Endothelial cell of umbilical vein (primary cell): ENCODE results near the gene CRELD2. TPM values are rescaled to one million over a fixed set of nuclear protein-coding genes. Genes with fewer than 3 reads are reported as not detected.

Source experiments
- BruUV-seq: library from RNA; stranded (reverse); fragments of 400-500 nt; replicated peaks from 2 replicates; lab custom pipeline; 2021; lab: Mats Ljungman, UMichigan
- CTCF ChIA-PET: fragments of 300-600, 350-600 bp; sonication (Branson Sonifier 250); formaldehyde crosslinking; loops from one replicate; lab custom pipeline; 2021; ENCODE audit warnings: antibody characterized with exemption, inconsistent platforms; lab: Charles Lee
- POLR2A ChIA-PET: fragments of 300-600, 350-600 bp; sonication (Branson Sonifier 250); formaldehyde crosslinking; loops from one replicate; lab custom pipeline; 2021; ENCODE audit warnings: antibody characterized with exemption, inconsistent platforms; lab: Charles Lee
- DNase-seq: peaks from one replicate; pipeline ENCODE4 v3.0.0-alpha.2; 2011; ENCODE audit warnings: low read depth, low spot score
- FAIRE-seq: peaks from 2 replicates; lab custom pipeline; 2011; peaks lifted over from hg19 to GRCh38; lab: Jason Lieb, UNC
- H2AFZ ChIP-seq: 2 replicates; pipeline ENCODE4 v1.6.0; 2012; ENCODE audit warnings: low read depth, low read length, control low read depth, inconsistent platforms
- H3K27ac ChIP-seq: 2 replicates; pipeline ENCODE4 v1.5.1; 2011; ENCODE audit warnings: low read depth, mild to moderate bottlenecking, control low read depth, low read length, moderate library complexity; ENCODE audit not compliant: insufficient read depth
- H3K27me3 ChIP-seq, 2 experiments: 2 replicates each; pipeline versions ENCODE4 v1.6.0 to v1.6.1; 2011; ENCODE audit warnings: low read length in 2 of 2, mixed read lengths in 1 of 2; ENCODE audit not compliant: control insufficient read depth in 2 of 2, insufficient read depth in 2 of 2
- H3K36me3 ChIP-seq, 2 experiments: 2 replicates in 1 of 2; 3 replicates in 1 of 2; pipeline ENCODE4 v1.5.1; 2011; ENCODE audit warnings: low read length in 2 of 2, mild to moderate bottlenecking in 1 of 2, moderate library complexity in 1 of 2; ENCODE audit not compliant: control insufficient read depth in 2 of 2, insufficient read depth in 2 of 2; ENCODE audit errors: extremely low read depth in 1 of 2
- H3K4me1 ChIP-seq: 3 replicates; pipeline ENCODE4 v1.5.1; 2011; ENCODE audit warnings: mild to moderate bottlenecking, low read length; ENCODE audit not compliant: control insufficient read depth, insufficient read depth; ENCODE audit errors: extremely low read depth
- H3K4me2 ChIP-seq: 2 replicates; pipeline ENCODE4 v1.6.1; 2011; ENCODE audit warnings: low read length, control low read depth, mixed read lengths; ENCODE audit not compliant: insufficient read depth
- H3K4me3 ChIP-seq, 3 experiments: fragments of 200-600 bp in 1 of 3; sonication (generic), shearing (Covaris generic) in 1 of 3; replicated peaks in 1 of 3; 2 replicates each; pipeline ENCODE4 v1.5.1; 2011 to 2016; ENCODE audit warnings: control low read depth in 3 of 3, low read length in 3 of 3, mild to moderate bottlenecking in 2 of 3, inconsistent platforms in 1 of 3, low read depth in 1 of 3, moderate library complexity in 1 of 3; ENCODE audit not compliant: insufficient read depth in 1 of 3
- H3K79me2 ChIP-seq: 2 replicates; pipeline ENCODE4 v1.6.0; 2012; ENCODE audit warnings: low read length, inconsistent platforms; ENCODE audit not compliant: control insufficient read depth, insufficient read depth
- H3K9ac ChIP-seq: replicated peaks from 2 replicates; pipeline ENCODE3; 2011; ENCODE audit warnings: low read length, control low read depth; ENCODE audit not compliant: insufficient read depth; ENCODE audit errors: extremely low read depth
- H3K9me1 ChIP-seq: replicated peaks from 3 replicates; pipeline ENCODE4 v1.6.0; 2011; ENCODE audit warnings: mild to moderate bottlenecking, low read length; ENCODE audit not compliant: control insufficient read depth, insufficient read depth; ENCODE audit errors: extremely low read depth
- H3K9me3 ChIP-seq: replicated peaks from 2 replicates; pipeline ENCODE4 v1.5.1; 2012; ENCODE audit warnings: low read length, inconsistent platforms; ENCODE audit not compliant: control insufficient read depth, insufficient read depth
- H4K20me1 ChIP-seq: replicated peaks from 2 replicates; pipeline ENCODE3; 2011; ENCODE audit warnings: mild to moderate bottlenecking, low read length; ENCODE audit not compliant: control insufficient read depth, insufficient read depth; ENCODE audit errors: extremely low read depth
- CTCF ChIP-seq, 2 donors: IDR thresholded peaks; 1 replicate in 1 of 2; 2 replicates in 1 of 2; pipeline ENCODE4 v1.5.1; 2011; ENCODE audit warnings: low read length in 2 of 2, mild to moderate bottlenecking in 2 of 2, moderate library complexity in 2 of 2, control low read depth in 1 of 2, inconsistent platforms in 1 of 2, low read depth in 1 of 2; ENCODE audit not compliant: insufficient read depth in 1 of 2; ENCODE audit errors: extremely low read depth in 1 of 2
- EZH2 ChIP-seq: IDR thresholded peaks from 2 replicates; pipeline ENCODE4 v1.6.1; 2012; ENCODE audit warnings: borderline replicate concordance, low read depth, mild to moderate bottlenecking, moderate library complexity, low read length, inconsistent platforms; ENCODE audit not compliant: severe bottlenecking
- FOS ChIP-seq: IDR thresholded peaks from 2 replicates; pipeline ENCODE4 v1.6.1; 2011; ENCODE audit warnings: mild to moderate bottlenecking, low read length, moderate library complexity, borderline replicate concordance; ENCODE audit not compliant: insufficient read depth
- GATA2 ChIP-seq: IDR thresholded peaks from 2 replicates; pipeline ENCODE4 v1.7.0; 2011; ENCODE audit warnings: low read depth, mild to moderate bottlenecking, moderate library complexity, mixed read lengths, low read length; ENCODE audit not compliant: insufficient read length, insufficient read depth
- JUN ChIP-seq: IDR thresholded peaks from 2 replicates; pipeline ENCODE4 v1.6.1; 2011; ENCODE audit warnings: borderline replicate concordance, low read depth; ENCODE audit not compliant: insufficient read length, insufficient read depth
- MAX ChIP-seq: IDR thresholded peaks from 2 replicates; pipeline ENCODE4 v1.6.1; 2011; ENCODE audit not compliant: insufficient read depth, insufficient read length
- MYC ChIP-seq: IDR thresholded peaks from one replicate; pipeline ENCODE4 v1.6.1; 2011; ENCODE audit warnings: mild to moderate bottlenecking, low read depth, low read length
- POLR2A ChIP-seq: IDR thresholded peaks from 2 replicates; pipeline ENCODE4 v1.6.1; 2012; ENCODE audit warnings: low read depth, mild to moderate bottlenecking, control low read depth, low read length
- POLR2AphosphoS5 ChIP-seq: IDR thresholded peaks from 2 replicates; pipeline ENCODE4 v1.6.1; 2012; ENCODE audit warnings: low read depth, mild to moderate bottlenecking, control low read depth, low read length, moderate library complexity; ENCODE audit not compliant: insufficient read depth
- dilution Hi-C: fragments of 300-500 bp; cut with MboI; formaldehyde crosslinking; loops from one replicate; pipeline ENCODE4 v1.15.0; 2019; ENCODE audit warnings: low sequenced_read_pairs; ENCODE audit not compliant: extremely low pct_ligation_motif_present
- intact Hi-C: fragments of 100-400 bp; cut with micrococcal nuclease; formaldehyde crosslinking; loops from one replicate; pipeline ENCODE4 v1.10.0; 2022
- polyA plus RNA-seq, 4 experiments: library from polyadenylated mRNA; depleted of rRNA in 3 of 4; stranded (reverse) in 3 of 4; unstranded in 1 of 4; fragments of >200 nt; gene quantifications; 2 replicates each; pipeline versions ENCODE4 v1.2.1 to v1.2.3, GENCODE V29; 2011 to 2012; ENCODE audit warnings: missing spikeins in 1 of 4
- total RNA-seq: library from RNA; stranded (reverse); gene quantifications from 2 replicates; pipeline ENCODE4 v1.2.3, GENCODE V29; 2021

CRELD2 gene
- total and polyA plus RNA-seq, 2 donors (not counting 3 experiments of a cell fraction or from before 2014, with no cell fraction given) = 71.0 to 86.3 TPM

- Histone ChIP-seq H3K9ac (peak overlapping the region; percentile 45), H3K9me3 (no peaks in the 10 kb centered on the region), H3K4me2 (peak overlapping the region; percentile 47), H3K4me1 (peaks cover 67% of the 10 kb centered on the region), H2AFZ (no peak overlapping the region), H3K79me2 (no peaks in the 10 kb centered on the region), H4K20me1 (no peaks in the 10 kb centered on the region), H3K4me3 (peak overlapping the region in 1 of 3 experiments; percentile 33), H3K27me3 (no peaks in the 10 kb centered on the region), H3K27ac (peak overlapping the region; percentile 78), H3K36me3 (no peaks in the 10 kb centered on the region), H3K9me1 (no peaks in the 10 kb centered on the region)
- BruUV-seq = no TSS peak
- FAIRE-seq = no peak
- peak; percentile 44 for DNase-seq
- intact Hi-C loops = no loop called here
- dilution Hi-C loops = no loop called here
- ChIA-PET CTCF (interaction anchor here (4.3 kb wide), 1 partner anchor 96 kb away, joined by 34 read pairs; no protein-coding TSS in a partner anchor), POLR2A (interaction anchor here (0.8 to 1.8 kb wide), 2 partner anchors 26 to 373 kb away, joined by 4 to 14 read pairs; partner anchors contain the start of genes PIM3 and PLXNB2)
- TF ChIP-seq MAX (no peak), POLR2A (no peak), MYC (no peak), CTCF (IDR thresholded peaks at IDR 0.05; ENCODE audit: extremely low read depth in 1 of 2, insufficient read depth in 1 of 2, low read depth in 1 of 2, low read length in 2 of 2) (no peak), EZH2 (no peak), GATA2 (no peak), FOS (no peak), POLR2AphosphoS5 (no peak), JUN (no peak)
Measured at GRCh38 chr22:49934891-49935557, 16.6 kb downstream of the CRELD2 start.
